GDM1 (cell line): ENCODE results near the gene DUSP18.
"Not testable (repeated sequence)": the region's sequence is repeated elsewhere in the genome, so short reads cannot be mapped to it uniquely, and the experiment has no call there.

Source experiments
- DNase-seq: peaks from one replicate; lab custom pipeline; 2025; lab: John Stamatoyannopoulos, UW

The DUSP18 gene

GRCh38 chr22:30679895-30680690, 12.4 kb upstream of the DUSP18 start:
- not testable (repeated sequence) for DNase-seq

- not testable (repeated sequence) for DNase-seq
Measured at GRCh38 chr22:30676565-30676964, 8.9 kb upstream of the DUSP18 start.

- DNase-seq, result no peak
Measured at GRCh38 chr22:30675436-30675835, 7.8 kb upstream of the DUSP18 start.

GRCh38 chr22:30674482-30674881, 6.8 kb upstream of the DUSP18 start:
- DNase-seq, result no peak

- DNase-seq, result no peak
Measured at GRCh38 chr22:30673136-30673535, 5.5 kb upstream of the DUSP18 start.

- no peak for DNase-seq
Measured at GRCh38 chr22:30671071-30671470, 3.4 kb upstream of the DUSP18 start.

- DNase-seq, result no peak
Measured at GRCh38 chr22:30668386-30668710, 673 bp upstream of the DUSP18 start.

GRCh38 chr22:30667107-30667493, 575 bp downstream of the DUSP18 start:
- no peak for DNase-seq

GRCh38 chr22:30665786-30666185, 1.9 kb downstream of the DUSP18 start:
- DNase-seq, result no peak

- no peak for DNase-seq
Measured at GRCh38 chr22:30665266-30665665, 2.4 kb downstream of the DUSP18 start.

- DNase-seq, result no peak
Measured at GRCh38 chr22:30664798-30665197, 2.9 kb downstream of the DUSP18 start.

GRCh38 chr22:30662040-30662439, 5.6 kb downstream of the DUSP18 start:
- no peak for DNase-seq

GRCh38 chr22:30655532-30655931, 12.1 kb downstream of the DUSP18 start:
- DNase-seq, result no peak

GRCh38 chr22:30654361-30654760, 13.3 kb downstream of the DUSP18 start:
- no peak for DNase-seq

- DNase-seq, result no peak
Measured at GRCh38 chr22:30652852-30653251, 14.8 kb downstream of the DUSP18 start.

- DNase-seq, result no peak
Measured at GRCh38 chr22:30650508-30651116, 17.1 kb downstream of the DUSP18 start.

GRCh38 chr22:30649430-30650007, 18.2 kb downstream of the DUSP18 start:
- peak; percentile 77 for DNase-seq

- no peak for DNase-seq
Measured at GRCh38 chr22:30648825-30649224, 18.9 kb downstream of the DUSP18 start.

GRCh38 chr22:30647536-30647935, 20.1 kb downstream of the DUSP18 start:
- no peak for DNase-seq

- DNase-seq, result no peak
Measured at GRCh38 chr22:30646518-30647160, 21.0 kb downstream of the DUSP18 start.

GRCh38 chr22:30643055-30643875, 24.4 kb downstream of the DUSP18 start:
- DNase-seq, result no peak

GRCh38 chr22:30640839-30641430, 26.7 kb downstream of the DUSP18 start:
- DNase-seq, result no peak
